ENCODE data around the gene MACIR.

DNA sequence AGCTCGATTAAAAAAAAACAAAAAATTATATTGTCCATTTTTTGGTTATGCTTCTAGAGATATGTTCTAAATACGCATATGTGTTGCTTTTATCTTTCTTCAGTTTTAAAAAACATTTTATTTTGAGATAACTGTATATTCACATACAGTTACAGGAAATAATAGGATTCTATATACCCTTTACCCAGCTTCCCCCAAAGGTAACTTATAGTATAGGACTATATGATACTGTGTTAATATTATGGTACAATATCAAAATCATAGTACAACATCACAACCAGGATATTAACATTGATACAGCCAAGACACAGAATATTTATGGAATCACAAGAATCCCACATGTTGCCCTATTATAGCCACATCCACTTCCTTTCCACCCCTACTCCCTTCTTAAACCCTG lies 9.5 kb upstream of the MACIR start:
- TF ChIP-seq, protein P1, sequence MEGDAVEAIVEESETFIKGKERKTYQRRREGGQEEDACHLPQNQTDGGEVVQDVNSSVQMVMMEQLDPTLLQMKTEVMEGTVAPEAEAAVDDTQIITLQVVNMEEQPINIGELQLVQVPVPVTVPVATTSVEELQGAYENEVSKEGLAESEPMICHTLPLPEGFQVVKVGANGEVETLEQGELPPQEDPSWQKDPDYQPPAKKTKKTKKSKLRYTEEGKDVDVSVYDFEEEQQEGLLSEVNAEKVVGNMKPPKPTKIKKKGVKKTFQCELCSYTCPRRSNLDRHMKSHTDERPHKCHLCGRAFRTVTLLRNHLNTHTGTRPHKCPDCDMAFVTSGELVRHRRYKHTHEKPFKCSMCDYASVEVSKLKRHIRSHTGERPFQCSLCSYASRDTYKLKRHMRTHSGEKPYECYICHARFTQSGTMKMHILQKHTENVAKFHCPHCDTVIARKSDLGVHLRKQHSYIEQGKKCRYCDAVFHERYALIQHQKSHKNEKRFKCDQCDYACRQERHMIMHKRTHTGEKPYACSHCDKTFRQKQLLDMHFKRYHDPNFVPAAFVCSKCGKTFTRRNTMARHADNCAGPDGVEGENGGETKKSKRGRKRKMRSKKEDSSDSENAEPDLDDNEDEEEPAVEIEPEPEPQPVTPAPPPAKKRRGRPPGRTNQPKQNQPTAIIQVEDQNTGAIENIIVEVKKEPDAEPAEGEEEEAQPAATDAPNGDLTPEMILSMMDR (conservative IDR thresholded peaks at IDR 0.05 in 1 of 2, IDR thresholded peaks at IDR 0.05 in 1 of 2; ENCODE audit: low read depth in 1 of 2, low read length in 2 of 2) = no peak
- TF ChIP-seq EZH2 (IDR thresholded peaks at IDR 0.05; ENCODE audit: low read length, missing control alignments) = no peak

Measured in fibroblast of lung (primary cell).